ENCODE data around the gene FUT7. TPM values are rescaled to one million over a fixed set of nuclear protein-coding genes. Genes with fewer than 3 reads are reported as not detected.

Gene FUT7
- polyA plus RNA-seq, 1 donor, result not detected

- DNase-seq, result no peak
Measured at GRCh38 chr9:137002646-137003041, 29.2 kb downstream of the FUT7 start.

- DNase-seq, result no peak
Measured at GRCh38 chr9:137001857-137002645, 29.8 kb downstream of the FUT7 start.

GRCh38 chr9:137000177-137000930 lies 31.5 kb downstream of the FUT7 start:
- DNase-seq, result no peak

- no peak for DNase-seq
Measured at GRCh38 chr9:136997830-136998234, 34.1 kb downstream of the FUT7 start.

GRCh38 chr9:136997371-136997770 lies 34.5 kb downstream of the FUT7 start:
- DNase-seq, result no peak

- no peak for DNase-seq
Measured at GRCh38 chr9:136996361-136997292, 35.3 kb downstream of the FUT7 start, which contains the start of gene CLIC3. CLIC3 (minus strand) TSS chr9:136996568; CDS start chr9:136996543, 25 bp downstream.

- no peak for DNase-seq
Measured at GRCh38 chr9:136995772-136996311, 36.0 kb downstream of the FUT7 start.

- no peak for DNase-seq
Measured at GRCh38 chr9:136995362-136995761, 36.5 kb downstream of the FUT7 start.

- DNase-seq, result no peak
Measured at GRCh38 chr9:136994888-136995230, 37.0 kb downstream of the FUT7 start.

GRCh38 chr9:136994180-136994887 lies 37.6 kb downstream of the FUT7 start:
- DNase-seq, result no peak

GRCh38 chr9:136992819-136993369 lies 39.0 kb downstream of the FUT7 start:
- no peak for DNase-seq

GRCh38 chr9:136991993-136992818 lies 39.7 kb downstream of the FUT7 start, which contains the start of gene PAXX:
PAXX (plus strand) TSS chr9:136992422; CDS start chr9:136992444, 22 bp downstream.
- peak; percentile 85 for DNase-seq

GRCh38 chr9:136990242-136990911 lies 41.5 kb downstream of the FUT7 start:
- no peak for DNase-seq

GRCh38 chr9:136988872-136989271 lies 43.0 kb downstream of the FUT7 start:
- no peak for DNase-seq

GRCh38 chr9:136985853-136986252 lies 46.0 kb downstream of the FUT7 start:
- no peak for DNase-seq

GRCh38 chr9:136985027-136985602 lies 46.8 kb downstream of the FUT7 start:
- no peak for DNase-seq

- no peak for DNase-seq
Measured at GRCh38 chr9:136984464-136985026, 47.3 kb downstream of the FUT7 start.

GRCh38 chr9:136983656-136984314 lies 48.1 kb downstream of the FUT7 start:
- DNase-seq, result no peak

Data from left kidney (tissue), 2 donors.